GM18519 (cell line): Measurements from ENCODE around the gene DUSP10.

Source experiments
- ATAC-seq: cut with Tn5 transposase; IDR thresholded peaks from one replicate; pipeline ENCODE4 v1.9.1; 2021; ENCODE audit warnings: mild to moderate bottlenecking, moderate library complexity; ENCODE audit not compliant: unreplicated experiment, low FRiP score

The DUSP10 gene

GRCh38 chr1:221664253-221664652 lies 77.6 kb downstream of the DUSP10 start:
- ATAC-seq = no peak

GRCh38 chr1:221663321-221663720 lies 78.6 kb downstream of the DUSP10 start:
- no peak for ATAC-seq

- no peak for ATAC-seq
These were observed 86.1 kb downstream of the DUSP10 start for GRCh38 chr1:221655766-221656305.
